NCI-H69 (cell line): ENCODE measurements around the gene NEDD4L.
"Not testable (repeated sequence)": the region's sequence is repeated elsewhere in the genome, so short reads cannot be mapped to it uniquely, and the experiment has no call there.

ENCODE experiments used
- DNase-seq: peaks from one replicate; lab custom pipeline; 2025; lab: John Stamatoyannopoulos, UW

NEDD4L gene

GRCh38 chr18:58266291-58266690, 222.3 kb downstream of the NEDD4L start:
- no peak for DNase-seq

DNA sequence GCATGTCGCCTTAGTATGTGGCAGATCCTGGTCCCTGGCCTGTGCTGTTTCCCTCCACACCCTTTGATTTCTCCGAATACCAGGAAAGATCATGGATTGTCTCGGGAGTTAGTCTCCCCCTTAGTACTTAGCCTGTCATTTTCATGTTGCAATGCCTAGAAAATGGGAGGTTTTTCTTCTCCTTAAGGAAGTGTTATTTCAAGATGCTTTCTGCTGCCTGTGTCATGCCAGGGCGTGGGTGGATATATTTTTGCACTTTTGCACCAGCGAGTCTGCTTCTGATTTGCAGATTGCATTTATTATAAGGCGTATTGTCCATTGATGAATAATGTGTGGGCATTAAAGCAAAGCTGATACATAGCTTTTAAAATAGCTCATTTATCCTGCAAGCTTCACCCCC, 223.5 kb downstream of the NEDD4L start:
- no peak for DNase-seq

DNA sequence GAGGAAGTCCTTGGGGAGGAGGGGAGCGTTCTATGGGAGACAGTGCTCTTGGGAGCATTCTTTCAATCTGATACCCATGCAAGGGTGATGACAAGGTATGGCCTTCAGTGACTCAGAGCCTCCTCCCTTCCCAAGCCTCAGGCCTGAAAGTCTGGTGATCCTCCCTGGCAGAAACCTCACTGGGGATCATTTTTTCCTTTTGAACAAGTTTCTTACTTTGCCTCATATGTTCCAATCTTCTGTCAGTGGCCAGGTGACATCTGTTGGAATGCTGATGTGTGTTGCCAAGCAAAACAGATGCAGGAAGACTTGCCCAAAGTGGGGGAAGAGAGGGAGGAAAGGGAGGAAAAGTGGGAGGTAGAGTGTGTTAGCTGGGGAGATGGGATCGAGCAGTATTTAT, 224.8 kb downstream of the NEDD4L start:
- DNase-seq: no peak

DNA sequence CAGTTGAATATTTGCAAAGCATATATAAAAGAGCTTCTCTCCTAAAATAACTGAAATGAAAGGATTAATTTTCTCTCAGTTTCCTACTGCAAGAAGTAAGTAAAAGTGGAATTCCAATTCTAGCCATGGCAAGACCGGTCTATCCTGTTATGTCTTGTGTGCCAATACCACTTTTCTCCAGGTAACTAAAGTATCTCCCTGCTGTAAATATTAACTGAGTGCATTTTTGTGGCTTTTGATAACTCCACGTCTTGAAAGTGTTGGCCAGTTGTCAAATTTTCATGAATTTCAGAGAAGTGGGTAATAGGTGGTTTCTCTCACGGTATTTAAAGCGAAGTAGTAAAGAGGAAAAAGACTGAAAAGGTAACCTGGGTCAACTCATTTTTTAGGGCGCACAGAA, 225.9 kb downstream of the NEDD4L start:
- no peak for DNase-seq

DNA sequence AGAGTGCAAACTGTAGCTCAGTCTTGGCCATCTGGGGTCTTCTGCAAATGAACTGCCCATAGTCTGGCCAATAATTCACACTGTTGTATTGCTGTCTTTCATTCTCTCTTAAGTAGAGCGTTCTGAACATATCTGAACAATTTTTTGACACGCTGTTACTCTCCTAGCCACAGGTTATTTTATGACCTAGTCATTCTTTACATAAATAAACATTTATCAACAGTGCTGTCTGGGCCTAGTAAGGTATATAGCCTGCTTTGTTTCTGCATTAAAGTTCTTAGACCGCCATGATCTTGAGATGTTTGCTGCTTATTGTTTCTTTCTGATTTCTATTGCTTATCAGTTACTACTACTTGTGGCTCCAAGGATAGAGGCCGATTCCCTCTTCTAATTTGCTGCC, 226.4 kb downstream of the NEDD4L start:
- no peak for DNase-seq

GRCh38 chr18:58271770-58272169, 227.7 kb downstream of the NEDD4L start:
- no peak for DNase-seq

GRCh38 chr18:58272209-58272608, 228.2 kb downstream of the NEDD4L start:
- no peak for DNase-seq

DNA sequence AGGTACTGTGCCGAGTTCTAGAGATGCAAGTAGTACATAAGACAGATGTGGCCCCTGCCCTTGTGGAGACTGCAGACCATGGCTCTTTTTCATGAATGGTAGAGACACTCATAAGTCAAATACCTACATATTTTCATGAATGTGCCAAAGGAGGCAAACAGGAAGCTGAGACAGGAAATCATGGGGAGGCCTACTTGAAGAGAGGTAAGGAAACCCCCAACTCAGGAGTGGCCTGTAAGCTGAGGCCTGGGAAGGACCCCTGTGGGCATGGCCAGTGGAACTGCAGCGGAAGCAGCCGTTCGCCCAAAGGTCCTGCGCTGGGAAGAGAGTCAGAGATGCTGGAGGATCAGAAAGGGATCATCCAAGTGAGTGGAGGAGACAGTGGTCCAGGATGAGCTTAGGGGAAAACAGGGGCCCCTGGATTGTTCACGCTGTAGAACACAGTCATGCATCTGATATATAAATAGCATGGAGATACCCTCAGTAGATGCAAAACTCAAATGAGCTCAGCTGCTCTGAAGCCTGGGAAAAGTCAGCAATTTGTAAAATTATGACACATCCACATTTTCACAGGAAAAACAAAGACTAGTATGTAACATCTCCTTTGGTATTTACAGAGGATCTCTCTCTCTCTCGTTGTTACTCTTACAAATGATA, 228.9 kb downstream of the NEDD4L start:
- no peak for DNase-seq

DNA sequence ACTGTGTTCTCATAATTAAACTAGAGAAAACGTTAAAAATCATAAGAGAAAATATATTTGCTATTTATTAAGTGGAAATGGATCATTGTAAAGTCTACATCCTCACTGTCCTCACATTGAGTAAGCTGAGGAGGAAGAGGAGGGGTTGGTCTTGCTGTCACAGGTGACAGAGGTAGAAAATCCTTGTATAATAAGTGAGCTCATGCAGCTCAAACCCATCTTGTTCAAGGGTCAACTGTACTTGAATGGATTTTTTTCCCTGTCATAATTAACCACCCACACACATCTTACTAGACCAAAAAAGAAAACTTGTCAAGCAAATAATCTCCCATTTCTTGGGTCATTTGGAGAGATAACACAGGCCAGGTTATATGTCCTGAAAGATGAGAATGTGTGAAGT, 231.2 kb downstream of the NEDD4L start:
- peak; percentile 36 for DNase-seq

GRCh38 chr18:58276789-58277739, 233.0 kb downstream of the NEDD4L start:
- peak; percentile 87 for DNase-seq

DNA sequence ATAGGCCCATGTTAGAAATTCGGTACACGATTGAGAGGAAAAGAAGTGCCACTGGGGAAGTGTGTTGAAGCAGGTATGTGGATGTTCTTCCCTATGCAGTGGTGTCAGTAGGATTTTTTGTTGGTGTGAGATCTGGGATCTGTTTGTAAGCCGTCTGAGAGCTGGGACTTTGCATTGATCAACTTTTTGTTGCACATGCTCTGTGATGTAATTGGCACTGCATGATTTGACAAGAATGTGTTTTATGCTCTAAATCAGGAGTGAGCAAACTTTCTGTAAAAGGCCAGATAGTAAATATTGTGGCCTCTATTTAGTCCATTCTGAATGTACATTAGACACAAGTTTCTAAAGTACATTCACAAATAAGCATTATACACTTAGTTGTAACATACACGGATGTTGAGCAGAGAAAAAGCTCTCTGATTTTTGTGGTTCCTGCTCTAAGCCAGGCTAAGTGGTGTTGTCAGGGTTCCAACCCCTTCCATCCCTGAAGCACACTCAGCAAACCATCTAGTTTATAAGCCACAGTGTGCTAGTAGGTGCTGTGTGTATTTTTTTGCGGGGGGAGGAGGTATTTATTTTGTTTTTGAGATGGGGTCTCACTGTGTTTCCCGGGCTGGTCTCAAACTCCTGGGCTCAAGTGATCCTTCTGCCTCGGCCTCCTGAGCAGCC, 235.6 kb downstream of the NEDD4L start:
- no peak for DNase-seq

- no peak for DNase-seq
These were observed 236.2 kb downstream of the NEDD4L start for GRCh38 chr18:58280191-58280590.

- not testable (repeated sequence) for DNase-seq
These were observed 238.8 kb downstream of the NEDD4L start for GRCh38 chr18:58282872-58283271.

- DNase-seq: no peak
These were observed 240.8 kb downstream of the NEDD4L start for GRCh38 chr18:58284699-58285448.

DNA sequence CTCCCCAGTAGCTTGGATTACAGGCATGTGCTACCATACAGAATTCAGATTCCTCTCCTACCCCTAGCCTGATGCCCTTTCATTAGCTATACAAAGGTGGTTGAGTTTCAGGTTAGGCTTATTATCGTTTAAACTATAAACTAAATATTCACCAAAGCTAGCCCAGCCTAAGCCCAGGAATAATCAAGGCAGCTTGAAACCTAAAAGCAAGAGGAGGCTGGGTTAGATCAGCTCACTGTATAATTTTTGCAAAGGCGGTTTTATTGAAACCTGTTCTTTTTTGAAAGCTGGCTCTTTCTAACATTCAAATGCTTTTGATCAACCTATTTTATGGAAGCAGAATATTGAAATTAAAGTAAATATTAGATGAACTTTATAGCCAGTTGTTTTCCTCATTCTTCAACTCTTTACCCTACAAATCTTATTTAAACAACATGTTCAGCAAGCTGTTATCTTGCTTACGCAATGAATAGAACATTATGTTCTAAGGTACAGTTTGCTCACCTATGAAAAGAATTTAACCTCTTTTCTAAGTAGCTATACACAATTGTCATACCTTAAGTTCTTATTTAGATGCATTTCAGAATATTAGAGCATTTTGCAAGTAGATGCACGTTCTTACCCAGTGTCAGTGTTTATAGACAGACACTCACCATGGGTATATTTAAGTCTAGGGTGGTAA, 241.6 kb downstream of the NEDD4L start:
- DNase-seq: no peak

- no peak for DNase-seq
These were observed 242.8 kb downstream of the NEDD4L start for GRCh38 chr18:58286632-58287352.

- DNase-seq: no peak
These were observed 243.6 kb downstream of the NEDD4L start for GRCh38 chr18:58287353-58288274.

- no peak for DNase-seq
These were observed 245.1 kb downstream of the NEDD4L start for GRCh38 chr18:58288921-58289797.
